Caco-2 (cell line): ENCODE measurements around the gene VPS13C. TPM values are rescaled to one million over a fixed set of nuclear protein-coding genes. Genes with fewer than 3 reads are reported as not detected.

Source experiments
- BruUV-seq: library from RNA; stranded (reverse); fragments of 400-500 nt; replicated peaks from 2 replicates; lab custom pipeline; 2021; lab: Mats Ljungman, UMichigan
- CTCF ChIA-PET: fragments of 300-600 bp; sonication (Branson Sonifier 250); formaldehyde crosslinking; loops from one replicate; lab custom pipeline; 2022; ENCODE audit warnings: antibody characterized with exemption; lab: Charles Lee
- POLR2A ChIA-PET: fragments of 300-600 bp; sonication (Branson Sonifier 250); formaldehyde crosslinking; loops from one replicate; lab custom pipeline; 2022; ENCODE audit warnings: antibody characterized with exemption; lab: Charles Lee
- DNase-seq, 2 experiments: peaks; one replicate each; pipeline versions ENCODE4 v3.0.0 to v3.0.0-alpha.2; 2020 to 2022
- H3K27me3 ChIP-seq: replicated peaks from 2 replicates; pipeline ENCODE4 v1.6.0; 2011; ENCODE audit warnings: low read length; ENCODE audit not compliant: control insufficient read depth, insufficient read depth
- H3K36me3 ChIP-seq: 2 replicates; pipeline ENCODE4 v1.5.1; 2011; ENCODE audit warnings: low read length; ENCODE audit not compliant: control insufficient read depth, insufficient read depth
- H3K4me1 ChIP-seq: fragments of 250-450 bp; sonication (Bioruptor Pico); 2 replicates; pipeline ENCODE4 v1.5.1; 2020; ENCODE audit warnings: mild to moderate bottlenecking
- H3K4me3 ChIP-seq: 2 replicates; pipeline ENCODE4 v1.5.1; 2011; ENCODE audit warnings: low read depth, mild to moderate bottlenecking, control low read depth, low read length
- H3K9me3 ChIP-seq: fragments of 250-450 bp; sonication (Bioruptor Pico); 2 replicates; pipeline ENCODE4 v1.5.1; 2020; ENCODE audit warnings: mild to moderate bottlenecking, moderate library complexity
- H3K27ac Mint-ChIP-seq: one replicate; pipeline ENCODE4 v1.8.0; 2022; ENCODE audit warnings: mixed read lengths; ENCODE audit not compliant: unreplicated experiment
- H3K27me3 Mint-ChIP-seq: one replicate; pipeline ENCODE4 v1.8.0; 2022; ENCODE audit warnings: mixed read lengths; ENCODE audit not compliant: insufficient read depth, unreplicated experiment
- H3K36me3 Mint-ChIP-seq: one replicate; pipeline ENCODE4 v1.8.0; 2022; ENCODE audit warnings: mild to moderate bottlenecking, mixed read lengths; ENCODE audit not compliant: insufficient read depth, unreplicated experiment
- H3K4me1 Mint-ChIP-seq: one replicate; pipeline ENCODE4 v1.8.0; 2022; ENCODE audit warnings: low read depth, mixed read lengths; ENCODE audit not compliant: unreplicated experiment
- H3K4me3 Mint-ChIP-seq: one replicate; pipeline ENCODE4 v1.8.0; 2022; ENCODE audit warnings: mild to moderate bottlenecking, moderate library complexity, mixed read lengths; ENCODE audit not compliant: unreplicated experiment
- H3K9me3 Mint-ChIP-seq: one replicate; pipeline ENCODE4 v1.8.0; 2022; ENCODE audit warnings: mixed read lengths; ENCODE audit not compliant: unreplicated experiment
- intact Hi-C: fragments of 100-400 bp; cut with micrococcal nuclease; formaldehyde crosslinking; loops from one replicate; pipeline ENCODE4 v1.10.0; 2022; ENCODE audit not compliant: unreplicated experiment
- total RNA-seq: library from RNA; stranded (reverse); gene quantifications from 2 replicates; pipeline ENCODE4 v1.2.3, GENCODE V29; 2022
- TF ChIP-seq, protein P1 (sequence below), 2 experiments: fragments of 200-600 bp in 1 of 2; IDR thresholded peaks; 1 replicate in 1 of 2; 2 replicates in 1 of 2; pipeline versions ENCODE4 v1.5.1 to v1.8.0; 2011 to 2022; ENCODE audit warnings: antibody characterized with exemption in 1 of 2, control low read depth in 1 of 2, inconsistent platforms in 1 of 2, low read depth in 1 of 2, low read length in 1 of 2, mild to moderate bottlenecking in 1 of 2, moderate library complexity in 1 of 2; ENCODE audit not compliant: insufficient read depth in 1 of 2, severe bottlenecking in 1 of 2, unreplicated experiment in 1 of 2

VPS13C gene
- total RNA-seq, 1 experiment from 2014 or later = 42.4 TPM

GRCh38 chr15:62105266-62105665 lies 45.0 kb upstream of the VPS13C start:
- no peaks in the 10 kb centered on the region for H3K9me3 Mint-ChIP-seq
- BruUV-seq = no TSS peak
- TF ChIP-seq, protein P1, sequence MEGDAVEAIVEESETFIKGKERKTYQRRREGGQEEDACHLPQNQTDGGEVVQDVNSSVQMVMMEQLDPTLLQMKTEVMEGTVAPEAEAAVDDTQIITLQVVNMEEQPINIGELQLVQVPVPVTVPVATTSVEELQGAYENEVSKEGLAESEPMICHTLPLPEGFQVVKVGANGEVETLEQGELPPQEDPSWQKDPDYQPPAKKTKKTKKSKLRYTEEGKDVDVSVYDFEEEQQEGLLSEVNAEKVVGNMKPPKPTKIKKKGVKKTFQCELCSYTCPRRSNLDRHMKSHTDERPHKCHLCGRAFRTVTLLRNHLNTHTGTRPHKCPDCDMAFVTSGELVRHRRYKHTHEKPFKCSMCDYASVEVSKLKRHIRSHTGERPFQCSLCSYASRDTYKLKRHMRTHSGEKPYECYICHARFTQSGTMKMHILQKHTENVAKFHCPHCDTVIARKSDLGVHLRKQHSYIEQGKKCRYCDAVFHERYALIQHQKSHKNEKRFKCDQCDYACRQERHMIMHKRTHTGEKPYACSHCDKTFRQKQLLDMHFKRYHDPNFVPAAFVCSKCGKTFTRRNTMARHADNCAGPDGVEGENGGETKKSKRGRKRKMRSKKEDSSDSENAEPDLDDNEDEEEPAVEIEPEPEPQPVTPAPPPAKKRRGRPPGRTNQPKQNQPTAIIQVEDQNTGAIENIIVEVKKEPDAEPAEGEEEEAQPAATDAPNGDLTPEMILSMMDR (IDR thresholded peaks at IDR 0.05; ENCODE audit: insufficient read depth in 1 of 2, low read depth in 1 of 2, low read length in 1 of 2, severe bottlenecking in 1 of 2, unreplicated experiment in 1 of 2) = no peak
- H3K4me3 Mint-ChIP-seq = no peak overlapping the region
- POLR2A ChIA-PET = no interaction called here
- no peak overlapping the region for H3K27ac Mint-ChIP-seq
- Histone ChIP-seq H3K36me3 (no peaks in the 10 kb centered on the region), H3K27me3 (no peaks in the 10 kb centered on the region), H3K4me1 (peaks cover 3% of the 10 kb centered on the region; the same call in 1 of the 2 replicates), H3K4me3 (no peak overlapping the region), H3K9me3 (no peaks in the 10 kb centered on the region)
- H3K4me1 Mint-ChIP-seq = no peaks in the 10 kb centered on the region
- CTCF ChIA-PET = no interaction called here
- H3K27me3 Mint-ChIP-seq = no peaks in the 10 kb centered on the region
- no peak for DNase-seq
- H3K36me3 Mint-ChIP-seq = no peaks in the 10 kb centered on the region
- intact Hi-C loops = no loop called here

GRCh38 chr15:62104846-62105245 lies 44.6 kb upstream of the VPS13C start:
- Mint-ChIP-seq H3K9me3 (no peaks in the 10 kb centered on the region), H3K27me3 (no peaks in the 10 kb centered on the region), H3K27ac (no peak overlapping the region), H3K4me3 (no peak overlapping the region), H3K4me1 (no peaks in the 10 kb centered on the region), H3K36me3 (no peaks in the 10 kb centered on the region)
- ChIA-PET POLR2A (no interaction called here), CTCF (no interaction called here)
- Histone ChIP-seq H3K36me3 (no peaks in the 10 kb centered on the region), H3K4me1 (peaks cover 3% of the 10 kb centered on the region; the same call in 1 of the 2 replicates), H3K27me3 (no peaks in the 10 kb centered on the region), H3K9me3 (no peaks in the 10 kb centered on the region), H3K4me3 (no peak overlapping the region)
- intact Hi-C loops = no loop called here
- BruUV-seq = no TSS peak
- TF ChIP-seq, protein P1 (IDR thresholded peaks at IDR 0.05; ENCODE audit: insufficient read depth in 1 of 2, low read depth in 1 of 2, low read length in 1 of 2, severe bottlenecking in 1 of 2, unreplicated experiment in 1 of 2) = no peak
- DNase-seq = no peak

GRCh38 chr15:62104401-62104800 lies 44.2 kb upstream of the VPS13C start:
- H3K4me1 Mint-ChIP-seq = no peaks in the 10 kb centered on the region
- ChIA-PET POLR2A (no interaction called here), CTCF (no interaction called here)
- H3K27ac Mint-ChIP-seq = no peak overlapping the region
- DNase-seq = no peak
- H3K36me3 ChIP-seq = no peaks in the 10 kb centered on the region
- intact Hi-C loops = no loop called here
- no peaks in the 10 kb centered on the region for H3K9me3 ChIP-seq
- H3K4me3 Mint-ChIP-seq = no peak overlapping the region
- TF ChIP-seq, protein P1 (IDR thresholded peaks at IDR 0.05; ENCODE audit: insufficient read depth in 1 of 2, low read depth in 1 of 2, low read length in 1 of 2, severe bottlenecking in 1 of 2, unreplicated experiment in 1 of 2) = no peak
- no peaks in the 10 kb centered on the region for H3K27me3 Mint-ChIP-seq
- no peaks in the 10 kb centered on the region for H3K9me3 Mint-ChIP-seq
- H3K36me3 Mint-ChIP-seq = no peaks in the 10 kb centered on the region
- no TSS peak for BruUV-seq
- H3K4me1 ChIP-seq = peaks cover 3% of the 10 kb centered on the region; the same call in 1 of the 2 replicates
- no peaks in the 10 kb centered on the region for H3K27me3 ChIP-seq
- H3K4me3 ChIP-seq = no peak overlapping the region
